DMS79 treated with DMSO at 0.1 percent for 48 hours (cell line): ENCODE results near the gene STARD5.

Source experiments
- DNase-seq: peaks from one replicate; lab custom pipeline; 2025; lab: John Stamatoyannopoulos, UW

STARD5 gene

GRCh38 chr15:81274255-81274654, 49.7 kb downstream of the STARD5 start:
- no peak for DNase-seq

GRCh38 chr15:81273855-81274254, 50.1 kb downstream of the STARD5 start:
- DNase-seq, result no peak

- no peak for DNase-seq
These were observed 50.7 kb downstream of the STARD5 start for GRCh38 chr15:81273200-81273599.

GRCh38 chr15:81271761-81272644, 51.9 kb downstream of the STARD5 start:
- no peak for DNase-seq

GRCh38 chr15:81270781-81271491, 53.0 kb downstream of the STARD5 start:
- DNase-seq, result no peak

- no peak for DNase-seq
These were observed 53.8 kb downstream of the STARD5 start for GRCh38 chr15:81270188-81270587.

GRCh38 chr15:81268881-81269601, 54.9 kb downstream of the STARD5 start:
- no peak for DNase-seq

GRCh38 chr15:81268340-81268739, 55.6 kb downstream of the STARD5 start:
- no peak for DNase-seq

- DNase-seq, result peak; percentile 44
These were observed 57.8 kb downstream of the STARD5 start for GRCh38 chr15:81265944-81266775.

GRCh38 chr15:81265256-81265943, 58.5 kb downstream of the STARD5 start:
- DNase-seq, result no peak

GRCh38 chr15:81264072-81264857, 59.7 kb downstream of the STARD5 start:
- no peak for DNase-seq

- no peak for DNase-seq
These were observed 60.5 kb downstream of the STARD5 start for GRCh38 chr15:81263477-81263876.

- no peak for DNase-seq
These were observed 62.6 kb downstream of the STARD5 start for GRCh38 chr15:81261172-81261811.

GRCh38 chr15:81259760-81260298, 64.1 kb downstream of the STARD5 start:
- DNase-seq, result no peak
